Large intestine (tissue), 3 donors: ENCODE data around the gene CD2AP. TPM values are rescaled to one million over a fixed set of nuclear protein-coding genes. Genes with fewer than 3 reads are reported as not detected.
"Not testable (repeated sequence)": the region's sequence is repeated elsewhere in the genome, so short reads cannot be mapped to it uniquely, and the experiment has no call there.

ENCODE experiments used
- DNase-seq, 2 donors: peaks; one replicate each; pipeline versions ENCODE4 v3.0.0 to v3.0.0-alpha.2; 2013
- H3K27ac ChIP-seq: one replicate; pipeline ENCODE4 v1.5.1; 2013; ENCODE audit warnings: low read length
- H3K27me3 ChIP-seq: 2 replicates; pipeline ENCODE4 v1.6.1; 2013; ENCODE audit warnings: low read length; ENCODE audit not compliant: control insufficient read depth, insufficient read depth
- H3K36me3 ChIP-seq: 2 replicates; pipeline ENCODE4 v1.6.1; 2013; ENCODE audit warnings: low read length; ENCODE audit not compliant: control insufficient read depth, insufficient read depth
- H3K4me1 ChIP-seq: one replicate; pipeline ENCODE4 v1.6.1; 2013; ENCODE audit warnings: low read length; ENCODE audit not compliant: control insufficient read depth, insufficient read depth
- H3K4me3 ChIP-seq: one replicate; pipeline ENCODE4 v1.5.1; 2013; ENCODE audit warnings: low read length
- H3K9me3 ChIP-seq: one replicate; pipeline ENCODE4 v1.6.1; 2013; ENCODE audit warnings: mild to moderate bottlenecking, low read depth, low read length, moderate library complexity; ENCODE audit not compliant: control insufficient read depth
- WGBS: methylation state at CpG from one replicate; pipeline ENCODE4 v1.1.5; 2013; ENCODE audit warnings: low lambda C conversion rate; ENCODE audit not compliant: insufficient coverage; 5-methylcytosine and 5-hydroxymethylcytosine counted together
- polyA plus RNA-seq: library from polyadenylated mRNA; unstranded; fragments of 120-200 nt; gene quantifications from one replicate; pipeline ENCODE4 v1.2.1, GENCODE V29; 2013

CD2AP gene
- polyA plus RNA-seq, 1 donor = 54.1 TPM

DNA sequence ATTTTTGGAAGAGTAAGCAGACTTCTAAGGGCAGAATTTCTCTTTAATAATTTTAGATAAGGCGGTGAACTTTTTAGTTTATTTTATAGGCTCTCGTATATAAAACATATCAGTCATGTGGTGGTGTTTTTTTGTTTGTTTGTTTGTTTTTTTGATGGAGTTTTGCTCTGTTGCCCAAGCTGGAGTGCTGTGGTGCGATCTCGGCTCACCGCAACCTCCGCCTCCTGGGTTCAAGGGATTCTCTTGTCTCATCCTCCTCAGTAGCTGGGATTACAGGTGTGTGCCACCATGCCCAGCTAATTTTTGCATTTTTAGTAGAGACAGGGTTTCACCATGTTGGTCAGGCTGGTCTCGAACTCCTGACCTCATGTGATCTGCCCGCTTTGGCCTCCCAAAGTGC lies 3.6 kb downstream of the CD2AP start:
- DNase-seq, H3K27me3 ChIP-seq, H3K4me3 ChIP-seq, H3K27ac ChIP-seq, H3K9me3 ChIP-seq, H3K36me3 ChIP-seq: not testable (repeated sequence)
- H3K4me1 ChIP-seq = peaks cover 11% of the 10 kb centered on the region
- WGBS = no CpG with 5 or more reads among the region's 8 CpGs

DNA sequence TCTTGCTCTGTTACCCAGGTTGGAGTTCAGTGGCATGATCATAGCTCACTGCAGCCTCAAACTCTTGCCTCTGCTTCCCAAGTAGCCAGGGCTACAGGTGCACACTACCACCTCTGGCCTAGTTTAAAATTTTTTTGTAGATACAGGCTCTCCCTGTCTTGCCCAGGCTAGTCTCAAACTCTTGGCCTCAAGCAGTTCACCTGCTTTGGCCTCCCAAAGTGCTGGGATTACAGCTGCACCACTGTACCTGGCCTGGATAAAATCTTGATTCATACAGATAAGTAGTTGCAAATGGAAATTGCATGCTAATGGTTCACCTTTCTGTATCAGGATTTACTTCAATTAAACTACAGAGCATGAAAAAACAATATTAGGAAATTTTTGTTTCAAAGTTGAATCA lies 4.2 kb downstream of the CD2AP start:
- no peaks in the 10 kb centered on the region for H3K9me3 ChIP-seq
- H3K4me1 ChIP-seq = peaks cover 11% of the 10 kb centered on the region
- DNase-seq = no peak
- H3K4me3 ChIP-seq = no peak overlapping the region
- H3K36me3 ChIP-seq = no peaks in the 10 kb centered on the region
- no peak overlapping the region for H3K27ac ChIP-seq
- no peaks in the 10 kb centered on the region for H3K27me3 ChIP-seq

DNA sequence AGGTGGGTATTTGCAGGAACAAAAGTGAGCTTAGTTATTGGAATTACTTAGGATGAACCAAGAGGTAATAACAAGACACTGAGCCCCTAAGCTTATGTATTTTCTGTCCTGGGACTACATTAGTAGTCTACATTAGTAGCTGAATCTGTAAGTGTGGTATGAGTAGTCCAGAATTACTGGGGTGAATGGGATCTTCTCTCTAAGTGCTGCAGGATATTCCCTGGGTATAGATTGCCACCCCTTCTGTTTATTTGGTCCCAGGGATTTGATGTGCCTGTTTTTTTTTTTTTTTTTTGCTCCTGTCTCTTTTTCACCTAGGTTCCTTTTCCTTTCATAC lies 5.9 kb downstream of the CD2AP start:
- no peaks in the 10 kb centered on the region for H3K9me3 ChIP-seq
- DNase-seq = no peak
- peak overlapping the region; percentile 35 for H3K27ac ChIP-seq
- peaks cover 11% of the 10 kb centered on the region for H3K4me1 ChIP-seq
- no peaks in the 10 kb centered on the region for H3K36me3 ChIP-seq
- no peak overlapping the region for H3K4me3 ChIP-seq
- H3K27me3 ChIP-seq = no peaks in the 10 kb centered on the region

DNA sequence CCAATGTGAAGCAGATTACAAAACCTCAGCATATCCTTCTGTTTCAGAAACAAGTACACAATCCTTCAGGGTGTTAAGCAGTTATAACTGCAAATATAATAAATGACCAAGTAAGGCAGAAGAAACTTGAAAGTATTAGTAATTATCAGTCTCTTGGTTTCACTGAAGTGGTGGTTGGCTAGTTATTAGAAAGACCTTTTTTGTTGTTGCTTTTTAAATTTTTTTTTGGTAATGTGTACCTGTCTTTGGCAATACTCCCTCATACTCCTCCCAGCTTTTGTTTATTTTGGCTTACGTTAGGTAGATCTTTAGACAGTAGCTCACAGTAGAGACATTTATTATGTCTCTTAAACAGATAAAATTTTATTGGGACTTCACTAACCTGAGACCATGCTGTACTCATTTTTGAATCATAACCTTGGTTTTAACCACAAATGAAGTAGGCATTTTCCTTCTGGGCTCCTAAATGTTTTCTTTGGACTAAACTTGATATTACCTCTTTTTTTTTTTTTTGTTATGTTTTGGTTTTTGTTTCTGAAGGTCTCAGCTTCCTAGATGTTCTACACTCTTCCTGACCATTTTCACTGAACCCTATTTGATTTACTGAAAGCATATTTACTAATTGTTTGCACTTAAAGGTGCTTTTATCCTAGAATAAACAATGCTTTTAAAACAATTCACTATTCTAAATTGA lies 6.4 kb downstream of the CD2AP start:
- no peaks in the 10 kb centered on the region for H3K27me3 ChIP-seq
- no peaks in the 10 kb centered on the region for H3K9me3 ChIP-seq
- WGBS = no CpG with 5 or more reads among the region's 1 CpG
- peak overlapping the region; percentile 35 for H3K27ac ChIP-seq
- no peak for DNase-seq
- H3K36me3 ChIP-seq = no peaks in the 10 kb centered on the region
- H3K4me1 ChIP-seq = peaks cover 11% of the 10 kb centered on the region
- H3K4me3 ChIP-seq = no peak overlapping the region

DNA sequence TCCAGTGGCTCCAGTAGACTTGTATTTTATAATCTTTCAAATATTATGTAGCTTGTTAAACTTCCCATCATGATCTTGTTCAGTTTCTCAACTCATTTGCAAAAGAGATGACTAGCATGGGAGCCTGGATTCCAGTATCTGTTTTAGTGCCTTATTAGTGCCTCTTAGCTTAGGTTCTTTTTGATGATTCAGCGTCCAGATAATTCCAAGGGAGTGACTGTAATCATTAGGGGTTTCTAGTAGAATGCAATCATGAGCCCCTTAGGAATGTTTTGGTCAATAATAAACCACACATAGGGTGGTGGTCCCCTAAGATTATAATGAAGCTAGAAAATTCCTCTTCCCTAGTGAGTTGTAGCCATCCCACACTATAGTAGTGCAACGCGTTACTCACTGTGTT lies 7.0 kb downstream of the CD2AP start:
- Histone ChIP-seq H3K27me3 (no peaks in the 10 kb centered on the region), H3K9me3 (no peaks in the 10 kb centered on the region), H3K36me3 (no peaks in the 10 kb centered on the region), H3K4me3 (no peak overlapping the region), H3K27ac (peak overlapping the region; percentile 35), H3K4me1 (peaks cover 11% of the 10 kb centered on the region)
- DNase-seq = no peak
- WGBS = no CpG with 5 or more reads among the region's 3 CpGs

DNA sequence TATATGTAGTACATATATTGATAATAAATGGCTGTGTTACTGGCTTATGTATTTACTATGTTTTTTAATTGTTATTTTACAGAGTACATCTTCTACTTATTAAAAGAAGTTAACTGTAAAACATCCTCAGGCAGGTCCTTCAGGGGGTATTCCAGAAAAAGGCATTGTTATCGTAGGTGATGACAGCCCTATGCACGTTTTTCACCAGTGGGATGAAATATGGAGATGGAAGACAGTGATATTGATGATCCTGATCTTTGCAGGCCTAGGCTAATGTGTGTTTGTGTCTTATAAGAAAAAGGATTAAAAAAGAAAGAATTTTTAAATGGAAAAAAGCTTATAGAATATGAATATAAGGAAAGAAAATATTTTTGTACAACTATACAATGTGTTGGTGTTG lies 7.5 kb downstream of the CD2AP start:
- Histone ChIP-seq H3K27ac (no peak overlapping the region), H3K4me1 (peaks cover 11% of the 10 kb centered on the region), H3K9me3 (no peaks in the 10 kb centered on the region)

DNA sequence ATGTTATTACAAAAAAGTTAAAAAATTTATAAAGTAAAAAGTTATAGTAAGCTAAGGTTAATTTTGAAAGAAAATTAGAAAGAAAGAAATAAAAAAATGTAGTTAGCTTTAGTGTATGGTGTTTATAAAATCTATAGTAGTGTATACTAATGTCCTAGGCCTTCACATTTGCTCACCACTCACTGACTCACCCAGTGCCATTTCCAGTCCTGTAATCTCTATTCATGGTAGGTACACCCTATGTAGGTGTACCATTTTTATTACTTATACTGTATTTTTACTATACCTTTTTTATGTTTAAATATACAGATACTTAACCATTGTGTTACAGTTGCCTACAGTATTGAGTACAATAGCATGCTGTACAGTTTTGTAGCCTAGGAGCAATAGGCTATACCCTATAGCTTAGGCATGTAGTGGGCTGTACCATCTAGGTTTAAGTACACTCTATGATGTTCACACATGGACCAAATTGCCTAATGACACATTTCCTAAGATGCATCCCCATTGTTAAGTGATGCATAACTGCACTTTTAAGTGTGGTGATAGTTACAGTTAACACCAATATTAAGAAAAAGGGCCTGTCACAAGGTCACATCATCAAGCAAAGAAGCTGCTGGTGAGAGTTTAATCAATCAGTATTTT lies 8.0 kb downstream of the CD2AP start:
- Histone ChIP-seq H3K27me3 (no peaks in the 10 kb centered on the region), H3K4me3 (no peak overlapping the region), H3K4me1 (peaks cover 7% of the 10 kb centered on the region), H3K27ac (no peak overlapping the region), H3K36me3 (no peaks in the 10 kb centered on the region), H3K9me3 (no peaks in the 10 kb centered on the region)
- no peak for DNase-seq

More for the DNA sequence above, 7.5 kb downstream of the CD2AP start:
- H3K4me3 ChIP-seq = no peak overlapping the region
- 94% methylated on average over 2 of the region's 2 CpGs for WGBS
- no peak for DNase-seq
- H3K27me3 ChIP-seq = no peaks in the 10 kb centered on the region
- no peaks in the 10 kb centered on the region for H3K36me3 ChIP-seq

DNA sequence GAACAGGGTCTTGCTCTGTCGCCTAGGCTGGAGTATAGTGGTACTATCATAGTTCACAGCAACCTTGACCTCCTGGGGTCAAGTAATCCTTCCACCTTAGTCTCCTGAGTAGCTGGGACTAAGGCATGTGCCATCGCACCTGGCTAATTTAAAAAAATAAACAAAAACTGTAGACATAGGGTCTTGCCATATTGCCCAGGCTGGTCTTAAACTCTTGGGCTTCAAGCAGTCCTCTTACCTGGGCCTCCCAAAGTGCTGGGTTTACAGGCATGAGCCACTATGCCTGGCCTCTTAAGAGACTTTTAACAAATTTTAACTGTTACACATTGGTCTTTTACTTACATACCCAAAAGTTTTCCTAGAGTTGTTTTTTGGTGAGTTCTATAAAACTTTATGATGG lies 12.4 kb downstream of the CD2AP start:
- H3K9me3 ChIP-seq = no peaks in the 10 kb centered on the region
- DNase-seq = no peak
- no peak overlapping the region for H3K27ac ChIP-seq
- no peaks in the 10 kb centered on the region for H3K27me3 ChIP-seq
- no peaks in the 10 kb centered on the region for H3K4me1 ChIP-seq
- no CpG with 5 or more reads among the region's 2 CpGs for WGBS
- H3K4me3 ChIP-seq = no peak overlapping the region
- no peaks in the 10 kb centered on the region for H3K36me3 ChIP-seq

DNA sequence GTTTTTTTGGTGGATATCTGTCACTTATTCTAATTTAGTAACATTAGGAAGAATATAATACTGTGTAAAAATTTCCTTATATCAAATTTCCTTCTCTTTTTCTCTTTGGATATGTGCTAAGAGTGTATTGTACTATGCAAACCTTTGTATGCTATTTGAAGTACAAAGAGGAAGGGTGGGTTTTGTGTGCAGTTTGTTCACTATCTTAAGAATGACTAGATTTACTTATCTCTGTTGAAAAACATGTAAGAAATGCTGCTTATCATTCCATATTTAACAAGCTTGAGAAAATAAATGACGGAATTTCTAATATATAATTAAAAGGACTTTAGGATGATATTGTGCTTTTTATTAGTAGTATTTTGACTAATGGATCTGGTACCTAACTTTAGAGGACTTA lies 13.1 kb downstream of the CD2AP start:
- no peaks in the 10 kb centered on the region for H3K4me1 ChIP-seq
- H3K27ac ChIP-seq = no peak overlapping the region
- no CpG with 5 or more reads among the region's 1 CpG for WGBS
- H3K9me3 ChIP-seq = no peaks in the 10 kb centered on the region
- H3K27me3 ChIP-seq = no peaks in the 10 kb centered on the region
- H3K4me3 ChIP-seq = no peak overlapping the region
- H3K36me3 ChIP-seq = no peaks in the 10 kb centered on the region
- DNase-seq = no peak

DNA sequence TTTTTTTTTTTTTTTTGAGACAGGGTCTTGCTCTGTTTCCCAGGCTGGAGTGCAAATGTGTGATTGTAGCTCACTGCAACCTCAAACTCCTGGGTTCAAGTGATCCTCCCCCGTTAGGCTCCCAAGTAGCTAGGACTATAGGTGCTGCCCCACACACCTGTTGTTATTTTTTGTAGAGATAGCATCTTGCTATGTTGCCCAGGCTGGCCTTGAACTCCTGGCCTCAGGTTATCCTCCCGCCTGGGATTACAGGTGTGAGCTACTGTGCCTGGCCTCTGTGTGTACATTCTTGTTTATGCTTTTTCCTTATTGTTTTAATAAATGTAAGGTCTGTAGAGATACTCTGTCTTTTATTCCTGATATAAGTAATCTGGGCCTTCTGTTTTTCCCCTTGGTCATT lies 14.8 kb downstream of the CD2AP start:
- no peak for DNase-seq
- Histone ChIP-seq H3K27ac (no peak overlapping the region), H3K4me1 (no peaks in the 10 kb centered on the region), H3K4me3 (no peak overlapping the region), H3K9me3 (peaks cover 2% of the 10 kb centered on the region), H3K27me3 (no peaks in the 10 kb centered on the region), H3K36me3 (no peaks in the 10 kb centered on the region)
- WGBS = 67% methylated on average over 1 of the region's 2 CpGs

DNA sequence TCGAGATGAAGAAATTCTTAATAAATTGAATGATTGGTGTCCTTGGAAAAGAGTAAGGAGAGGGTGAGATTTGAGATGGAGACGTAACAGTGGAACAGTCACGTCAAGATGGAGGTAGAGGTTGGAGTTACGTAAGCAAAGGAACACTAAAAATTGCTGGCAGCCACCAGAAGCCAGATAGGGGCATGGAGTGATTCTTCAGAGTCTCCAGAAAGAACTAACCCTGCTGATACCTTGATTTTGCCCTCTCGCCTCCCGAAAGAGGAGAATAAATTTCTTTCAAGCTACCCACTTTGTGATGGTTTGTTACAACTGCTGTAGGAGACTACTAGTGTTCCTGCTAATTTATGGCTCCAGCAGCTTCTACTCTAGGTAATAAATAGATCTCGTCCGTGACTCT lies 17.6 kb downstream of the CD2AP start:
- no peak for DNase-seq
- no peaks in the 10 kb centered on the region for H3K4me1 ChIP-seq
- H3K4me3 ChIP-seq = no peak overlapping the region
- WGBS = 100% methylated on average over 3 of the region's 8 CpGs
- H3K9me3 ChIP-seq = peaks cover 2% of the 10 kb centered on the region
- H3K27me3 ChIP-seq = no peaks in the 10 kb centered on the region
- no peaks in the 10 kb centered on the region for H3K36me3 ChIP-seq
- no peak overlapping the region for H3K27ac ChIP-seq
